GM21576 (cell line): ENCODE results near the gene ALG6.

Experiments
- ATAC-seq: cut with Tn5 transposase; IDR thresholded peaks from one replicate; pipeline ENCODE4 v1.9.1; 2021; ENCODE audit warnings: mild to moderate bottlenecking, moderate library complexity; ENCODE audit not compliant: unreplicated experiment

ALG6 gene

DNA sequence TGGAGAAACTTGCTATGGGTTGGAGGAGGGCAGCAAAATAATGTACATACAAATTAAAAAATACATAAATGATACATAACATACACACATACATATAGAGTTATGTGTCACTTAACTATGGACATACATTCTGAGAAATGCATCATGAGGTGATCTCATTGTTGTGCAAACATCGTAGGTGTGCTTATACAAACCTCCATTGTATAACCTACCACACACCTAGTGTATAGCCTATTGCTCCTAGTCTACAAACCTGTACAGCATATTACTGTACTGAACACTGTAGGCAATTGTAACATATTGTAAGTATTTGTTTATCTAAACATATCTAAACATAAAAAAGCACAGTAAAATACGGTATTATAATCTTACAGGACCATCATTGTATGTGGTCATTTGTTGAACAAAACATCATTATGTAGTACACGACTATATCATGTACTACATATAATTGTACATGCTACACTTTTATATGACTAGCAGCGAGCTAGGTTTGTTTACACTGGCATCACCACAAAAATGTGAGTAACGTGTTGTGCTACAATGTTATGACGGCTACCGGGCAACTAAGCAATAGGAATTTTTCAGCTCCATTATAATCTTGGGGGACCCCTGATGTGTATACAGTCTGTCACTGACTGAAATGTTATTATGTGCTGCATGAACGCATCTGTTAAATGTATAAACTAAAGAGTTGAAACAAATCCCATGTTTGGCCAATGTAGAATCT lies 120.1 kb downstream of the ALG6 start:
- ATAC-seq, result no peak
